Mesenchymal stem cell (in vitro differentiated cells and primary cell): ENCODE measurements around the gene NAP1L4.

Experiments
- DNase-seq: peaks from one replicate; pipeline ENCODE4 v3.0.0-alpha.2; 2013
- H2AFZ ChIP-seq: one replicate; pipeline ENCODE4 v1.6.1; 2013; ENCODE audit warnings: low read depth, mild to moderate bottlenecking, control low read depth, inconsistent platforms, low read length, moderate library complexity
- H2AK5ac ChIP-seq: 2 replicates; pipeline ENCODE4 v1.6.1; 2013; ENCODE audit warnings: low read length, moderate library complexity, mild to moderate bottlenecking, inconsistent platforms; ENCODE audit not compliant: severe bottlenecking
- H2BK120ac ChIP-seq: one replicate; pipeline ENCODE4 v1.6.1; 2013; ENCODE audit warnings: low read depth, mild to moderate bottlenecking, inconsistent platforms, low read length, moderate library complexity
- H2BK12ac ChIP-seq, 2 experiments: one replicate each; pipeline ENCODE4 v1.6.1; 2013; ENCODE audit warnings: inconsistent platforms in 2 of 2, low read length in 2 of 2, mild to moderate bottlenecking in 2 of 2, moderate library complexity in 2 of 2, control low read depth in 1 of 2
- H2BK15ac ChIP-seq: one replicate; pipeline ENCODE4 v1.6.1; 2013; ENCODE audit warnings: mild to moderate bottlenecking, low read depth, inconsistent platforms; ENCODE audit not compliant: poor library complexity, severe bottlenecking
- H2BK5ac ChIP-seq: 2 replicates; pipeline ENCODE4 v1.6.1; 2013; ENCODE audit warnings: low read depth, mild to moderate bottlenecking, low read length, control low read depth, inconsistent platforms; ENCODE audit not compliant: poor library complexity, severe bottlenecking
- H3K14ac ChIP-seq, 2 experiments: one replicate each; pipeline ENCODE4 v1.6.1; 2013; ENCODE audit warnings: inconsistent platforms in 2 of 2, low read length in 2 of 2, control low read depth in 1 of 2, mild to moderate bottlenecking in 1 of 2, moderate library complexity in 1 of 2
- H3K18ac ChIP-seq, 2 experiments: one replicate each; pipeline ENCODE4 v1.6.1; 2013; ENCODE audit warnings: inconsistent platforms in 2 of 2, low read length in 2 of 2, control low read depth in 1 of 2, low read depth in 1 of 2, mild to moderate bottlenecking in 1 of 2
- H3K23ac ChIP-seq, 2 experiments: one replicate each; pipeline ENCODE4 v1.6.1; 2013; ENCODE audit warnings: inconsistent platforms in 2 of 2, low read length in 2 of 2, mild to moderate bottlenecking in 2 of 2, moderate library complexity in 2 of 2, control low read depth in 1 of 2
- H3K27ac ChIP-seq: 2 replicates; pipeline ENCODE4 v1.5.1; 2013; ENCODE audit warnings: mild to moderate bottlenecking, moderate library complexity, low read length, control low read depth, inconsistent platforms; ENCODE audit not compliant: poor library complexity, severe bottlenecking
- H3K27me3 ChIP-seq, 2 experiments: 2 replicates each; pipeline versions ENCODE4 v1.6.1 to v1.7.0; 2013; ENCODE audit warnings: low read length in 2 of 2, mild to moderate bottlenecking in 2 of 2, moderate library complexity in 2 of 2, control low read depth in 1 of 2, inconsistent platforms in 1 of 2; ENCODE audit not compliant: control insufficient read depth in 1 of 2, insufficient read depth in 1 of 2
- H3K36me3 ChIP-seq, 2 experiments: 2 replicates each; pipeline versions ENCODE4 v1.6.1 to v1.7.0; 2013; ENCODE audit warnings: low read length in 2 of 2, control low read depth in 1 of 2, inconsistent platforms in 1 of 2, low read depth in 1 of 2, mild to moderate bottlenecking in 1 of 2; ENCODE audit not compliant: insufficient read depth in 2 of 2, control insufficient read depth in 1 of 2
- H3K4ac ChIP-seq, 2 experiments: one replicate each; pipeline ENCODE4 v1.6.1; 2013; ENCODE audit warnings: inconsistent platforms in 2 of 2, low read length in 2 of 2, mild to moderate bottlenecking in 2 of 2, moderate library complexity in 2 of 2, control low read depth in 1 of 2, low read depth in 1 of 2
- H3K4me1 ChIP-seq: 2 replicates; pipeline ENCODE4 v1.6.1; 2013; ENCODE audit warnings: low read depth, low read length, control low read depth; ENCODE audit not compliant: control insufficient read depth, insufficient read depth
- H3K4me2 ChIP-seq: 2 replicates; pipeline ENCODE4 v1.6.1; 2013; ENCODE audit warnings: low read length, mild to moderate bottlenecking, inconsistent platforms; ENCODE audit not compliant: poor library complexity, severe bottlenecking
- H3K4me3 ChIP-seq, 2 experiments: 2 replicates each; pipeline versions ENCODE4 v1.5.1 to v1.7.0; 2013; ENCODE audit warnings: low read length in 2 of 2, mild to moderate bottlenecking in 2 of 2, control low read depth in 1 of 2, low read depth in 1 of 2; ENCODE audit not compliant: insufficient read depth in 1 of 2
- H3K79me1 ChIP-seq: replicated peaks from 2 replicates; pipeline ENCODE4 v1.6.1; 2013; ENCODE audit warnings: mild to moderate bottlenecking, control low read depth, low read length, inconsistent platforms; ENCODE audit not compliant: poor library complexity, severe bottlenecking
- H3K9ac ChIP-seq: 2 replicates; pipeline ENCODE4 v1.7.0; 2013; ENCODE audit warnings: mild to moderate bottlenecking, low read length, moderate library complexity
- H3K9me3 ChIP-seq: 2 replicates; pipeline ENCODE4 v1.7.0; 2013; ENCODE audit warnings: mild to moderate bottlenecking, low read length; ENCODE audit not compliant: control insufficient read depth
- H4K8ac ChIP-seq: one replicate; pipeline ENCODE4 v1.6.1; 2013; ENCODE audit warnings: inconsistent platforms, mild to moderate bottlenecking, low read length, moderate library complexity
- H4K91ac ChIP-seq: one replicate; pipeline ENCODE4 v1.6.1; 2013; ENCODE audit warnings: mild to moderate bottlenecking, low read length, inconsistent platforms
- WGBS: methylation state at CpG from one replicate; pipeline ENCODE4 v1.1.7; 2013; ENCODE audit warnings: mixed read lengths; 5-methylcytosine and 5-hydroxymethylcytosine counted together

NAP1L4 gene

GRCh38 chr11:2915473-2915872, 76.7 kb downstream of the NAP1L4 start:
- Histone ChIP-seq H2BK12ac (no peak overlapping the region), H3K27ac (no peak overlapping the region), H3K36me3 (peaks cover 0 to 13% of the 10 kb centered on the region in 2 experiments), H3K4me2 (no peak overlapping the region), H4K8ac (no peak overlapping the region), H3K18ac (no peak overlapping the region), H3K9ac (no peak overlapping the region), H3K4me1 (peaks cover 44% of the 10 kb centered on the region), H4K91ac (peak overlapping the region; percentile 5), H2BK5ac (no peak overlapping the region), H2BK120ac (no peak overlapping the region), H3K27me3 (no peaks in the 10 kb centered on the region), H3K4ac (no peak overlapping the region), H3K79me1 (peaks cover 2% of the 10 kb centered on the region), H2AFZ (no peak overlapping the region), H3K4me3 (no peak overlapping the region), H3K9me3 (no peaks in the 10 kb centered on the region), H2BK15ac (no peak overlapping the region), H3K14ac (no peak overlapping the region), H3K23ac (no peak overlapping the region), H2AK5ac (no peak overlapping the region)
- WGBS = 94% methylated on average over 11 of the region's 11 CpGs
- DNase-seq = no peak

- peaks cover 50% of the 10 kb centered on the region for H3K4me1 ChIP-seq
- H2BK15ac ChIP-seq = no peak overlapping the region
- peaks cover 0 to 21% of the 10 kb centered on the region in 2 experiments for H3K36me3 ChIP-seq
- H2AK5ac ChIP-seq = no peak overlapping the region
- H3K14ac ChIP-seq = no peak overlapping the region
- no peaks in the 10 kb centered on the region for H3K27me3 ChIP-seq
- no peak overlapping the region for H3K4ac ChIP-seq
- no peak overlapping the region for H2AFZ ChIP-seq
- 93% methylated on average over 18 of the region's 18 CpGs for WGBS
- H3K27ac ChIP-seq = no peak overlapping the region
- peaks cover 2% of the 10 kb centered on the region for H3K79me1 ChIP-seq
- DNase-seq = no peak
- no peak overlapping the region for H3K4me2 ChIP-seq
- H4K8ac ChIP-seq = no peak overlapping the region
- no peak overlapping the region for H3K18ac ChIP-seq
- H3K9ac ChIP-seq = no peak overlapping the region
- H2BK12ac ChIP-seq = no peak overlapping the region
- no peak overlapping the region for H3K4me3 ChIP-seq
- no peak overlapping the region for H4K91ac ChIP-seq
- no peak overlapping the region for H3K23ac ChIP-seq
- no peak overlapping the region for H2BK5ac ChIP-seq
- no peaks in the 10 kb centered on the region for H3K9me3 ChIP-seq
- H2BK120ac ChIP-seq = no peak overlapping the region
These were observed 77.5 kb downstream of the NAP1L4 start for GRCh38 chr11:2914455-2915195.

- H2BK120ac ChIP-seq = no peak overlapping the region
- no peak overlapping the region for H3K23ac ChIP-seq
- H2AFZ ChIP-seq = no peak overlapping the region
- H3K27me3 ChIP-seq = peaks cover 0 to under 1% of the 10 kb centered on the region in 2 experiments
- H3K36me3 ChIP-seq = peaks cover 0 to 25% of the 10 kb centered on the region in 2 experiments
- H3K9me3 ChIP-seq = no peaks in the 10 kb centered on the region
- no peak overlapping the region for H3K4ac ChIP-seq
- peak overlapping the region in 1 of 2 experiments; percentile 33 for H2BK12ac ChIP-seq
- H2BK15ac ChIP-seq = no peak overlapping the region
- peaks cover 50% of the 10 kb centered on the region for H3K4me1 ChIP-seq
- peaks cover 2% of the 10 kb centered on the region for H3K79me1 ChIP-seq
- H3K4me2 ChIP-seq = no peak overlapping the region
- H4K8ac ChIP-seq = peak overlapping the region; percentile 78
- peak overlapping the region in 1 of 2 experiments; percentile 40 for H3K18ac ChIP-seq
- no peak overlapping the region for H3K14ac ChIP-seq
- no peak overlapping the region for H3K27ac ChIP-seq
- no peak overlapping the region for H3K4me3 ChIP-seq
- peak overlapping the region; percentile 38 for H2AK5ac ChIP-seq
- H4K91ac ChIP-seq = no peak overlapping the region
- WGBS = 95% methylated on average over 8 of the region's 9 CpGs
- DNase-seq = no peak
- H3K9ac ChIP-seq = no peak overlapping the region
- no peak overlapping the region for H2BK5ac ChIP-seq
These were observed 78.4 kb downstream of the NAP1L4 start for GRCh38 chr11:2913776-2914175.

- Histone ChIP-seq H3K4me2 (peak overlapping the region; percentile 45), H2BK12ac (peak overlapping the region; percentile 69 to 92), H2AK5ac (peak overlapping the region; percentile 33), H3K23ac (no peak overlapping the region), H3K27ac (peak overlapping the region; percentile 79), H2BK15ac (peak overlapping the region; percentile 60), H2BK120ac (peak overlapping the region; percentile 24), H3K18ac (peak overlapping the region; percentile 69 to 88), H3K36me3 (peaks cover 0 to 30% of the 10 kb centered on the region in 2 experiments), H3K4me1 (peaks cover 49% of the 10 kb centered on the region), H2BK5ac (no peak overlapping the region), H3K4me3 (no peak overlapping the region), H4K91ac (peak overlapping the region; percentile 48), H3K9ac (no peak overlapping the region), H3K79me1 (peaks cover 2% of the 10 kb centered on the region), H3K14ac (peak overlapping the region in 1 of 2 experiments; percentile 88), H2AFZ (no peak overlapping the region), H3K27me3 (peaks cover 0 to 6% of the 10 kb centered on the region in 2 experiments), H3K9me3 (no peaks in the 10 kb centered on the region), H3K4ac (peak overlapping the region in 1 of 2 experiments; percentile 56), H4K8ac (peak overlapping the region; percentile 78)
- WGBS = 39% methylated on average over 13 of the region's 13 CpGs
- DNase-seq = peak; percentile 71
These were observed 79.1 kb downstream of the NAP1L4 start for GRCh38 chr11:2913019-2913431.
